Hematopoietic multipotent progenitor cell (in vitro differentiated cells): Measurements from ENCODE around the gene DNAH8. TPM values are rescaled to one million over a fixed set of nuclear protein-coding genes. Genes with fewer than 3 reads are reported as not detected.

ENCODE experiments used
- small RNA-seq: library from RNA; depleted of rRNA; stranded (forward); fragments of <200 nt; gene quantifications from one replicate; pipeline ENCODE3, GENCODE V24; 2012
- total RNA-seq: library from RNA; depleted of rRNA; stranded (reverse); fragments of >200 nt; gene quantifications from one replicate; pipeline ENCODE4 v1.2.3, GENCODE V29; 2012

Gene DNAH8
- total RNA-seq, 1 donor: not detected

Small RNA genes lying within 50 kb of the gene (small RNA-seq; reads per million reads assigned to genes)
- not detected for gene AL034345.1
- gene RF00393: not detected

Other genes with a start within 250 kb of the DNAH8 start
- 9.7 TPM for gene BTBD9, start 75.4 kb upstream of the DNAH8 start, total RNA-seq
- gene GLO1, start 12.2 kb upstream of the DNAH8 start, total RNA-seq: 28.8 TPM